Activated T-helper 1 cell treated with anti-CD3 and anti-CD28 coated beads, Interleukin-2, amount 50 U/mL, for 16 hours (primary cell): ENCODE data around the gene WIPF2.
A peak's percentile ranks its signal among the peaks of the same experiment; 100 is the strongest.

Experiments
- DNase-seq, 2 donors: peaks; one replicate each; pipeline ENCODE4 v3.0.0-alpha.2; 2020; ENCODE audit warnings: low read depth in 1 of 2, low spot score in 1 of 2

The WIPF2 gene

GRCh38 chr17:40312893-40313667 is 94.0 kb downstream of the WIPF2 start:
- no peak for DNase-seq

GRCh38 chr17:40313668-40314583 is 94.8 kb downstream of the WIPF2 start:
- DNase-seq: no peak

DNA sequence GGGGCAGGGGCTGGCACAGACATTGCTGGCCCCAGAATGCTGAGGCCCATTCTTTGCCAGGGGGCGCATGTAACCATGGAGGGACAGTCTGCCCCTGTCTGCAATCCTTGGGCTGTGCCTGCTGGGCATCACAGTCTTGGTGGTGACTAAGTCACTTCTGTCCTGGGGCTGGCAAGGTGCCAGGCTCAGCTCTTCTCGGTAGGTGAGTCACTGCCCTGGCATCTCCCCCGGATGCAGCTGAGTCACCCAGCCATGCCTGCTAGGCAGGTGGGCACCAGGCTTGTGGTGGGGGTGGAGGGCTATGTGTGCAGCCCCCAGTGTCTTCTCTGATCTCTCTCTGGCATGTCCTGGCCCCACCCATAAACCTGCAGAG is 95.5 kb downstream of the WIPF2 start:
- peak; percentile 82 to 86 for DNase-seq

GRCh38 chr17:40315206-40315605 is 96.1 kb downstream of the WIPF2 start:
- DNase-seq: no peak

- no peak for DNase-seq
These were observed 96.8 kb downstream of the WIPF2 start for GRCh38 chr17:40315678-40316570.

DNA sequence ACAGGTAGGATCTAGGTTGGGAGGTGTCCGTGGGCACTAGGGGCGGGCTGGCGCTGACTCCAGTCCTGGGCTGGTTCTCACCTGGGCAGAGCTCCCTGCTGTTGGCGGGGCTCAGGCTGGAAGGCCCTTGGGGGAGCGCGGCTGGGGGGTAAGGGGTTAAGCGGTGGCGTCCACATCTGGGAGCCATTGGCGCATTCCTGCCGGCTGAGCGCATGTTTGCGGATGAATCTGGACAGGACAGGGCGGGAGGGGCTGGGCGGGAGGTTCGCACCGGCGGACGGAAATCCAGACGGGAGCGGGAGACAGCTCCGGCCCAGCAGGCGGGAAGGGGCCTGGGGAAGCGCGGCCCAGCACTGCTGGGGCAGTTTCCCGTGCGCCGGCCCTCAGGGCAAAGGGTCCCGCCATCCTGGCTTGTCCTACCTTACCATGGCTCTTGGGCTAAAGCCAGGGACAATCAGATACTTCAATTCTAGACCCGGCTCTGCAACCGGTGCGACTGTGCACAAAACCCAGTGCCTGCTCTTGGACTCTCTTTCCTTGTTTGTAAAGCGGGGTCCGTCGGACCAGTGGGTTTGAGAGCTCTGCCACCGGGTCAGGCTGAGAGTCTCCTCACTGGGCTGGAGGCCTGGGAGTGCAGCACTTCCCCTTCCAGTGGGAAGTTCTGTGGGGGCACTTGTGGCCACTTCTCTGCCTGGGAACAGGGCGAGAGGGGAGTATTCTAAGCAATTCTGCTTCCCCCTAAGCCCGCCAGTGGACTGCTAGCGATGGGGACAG is 97.7 kb downstream of the WIPF2 start:
- DNase-seq: no peak

DNA sequence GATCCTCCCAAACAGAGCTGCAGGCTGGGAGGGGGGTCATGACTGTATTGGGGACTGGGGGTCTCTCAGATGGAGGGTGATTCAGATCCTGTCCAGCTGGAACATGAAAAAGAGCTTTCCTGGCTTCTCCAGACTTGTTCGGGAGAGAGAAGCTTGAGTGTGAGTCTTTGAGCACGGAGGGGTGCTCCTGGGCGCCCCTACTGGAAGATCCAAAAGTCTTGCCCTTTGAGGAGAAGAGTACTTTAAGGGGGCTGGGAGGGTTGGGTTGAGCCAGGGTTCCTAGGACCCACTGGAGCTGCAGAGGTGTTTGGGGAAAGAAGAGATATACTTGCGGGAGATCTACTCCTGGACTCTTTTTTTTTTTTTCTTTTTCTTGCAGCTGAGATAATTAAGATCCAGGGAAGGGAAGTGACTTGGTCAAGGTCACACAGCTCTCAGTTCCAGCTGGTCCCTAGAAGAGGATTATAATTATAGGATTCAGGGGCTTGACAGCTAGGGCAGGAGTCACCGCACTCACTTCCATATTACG is 98.3 kb downstream of the WIPF2 start:
- DNase-seq: no peak

DNA sequence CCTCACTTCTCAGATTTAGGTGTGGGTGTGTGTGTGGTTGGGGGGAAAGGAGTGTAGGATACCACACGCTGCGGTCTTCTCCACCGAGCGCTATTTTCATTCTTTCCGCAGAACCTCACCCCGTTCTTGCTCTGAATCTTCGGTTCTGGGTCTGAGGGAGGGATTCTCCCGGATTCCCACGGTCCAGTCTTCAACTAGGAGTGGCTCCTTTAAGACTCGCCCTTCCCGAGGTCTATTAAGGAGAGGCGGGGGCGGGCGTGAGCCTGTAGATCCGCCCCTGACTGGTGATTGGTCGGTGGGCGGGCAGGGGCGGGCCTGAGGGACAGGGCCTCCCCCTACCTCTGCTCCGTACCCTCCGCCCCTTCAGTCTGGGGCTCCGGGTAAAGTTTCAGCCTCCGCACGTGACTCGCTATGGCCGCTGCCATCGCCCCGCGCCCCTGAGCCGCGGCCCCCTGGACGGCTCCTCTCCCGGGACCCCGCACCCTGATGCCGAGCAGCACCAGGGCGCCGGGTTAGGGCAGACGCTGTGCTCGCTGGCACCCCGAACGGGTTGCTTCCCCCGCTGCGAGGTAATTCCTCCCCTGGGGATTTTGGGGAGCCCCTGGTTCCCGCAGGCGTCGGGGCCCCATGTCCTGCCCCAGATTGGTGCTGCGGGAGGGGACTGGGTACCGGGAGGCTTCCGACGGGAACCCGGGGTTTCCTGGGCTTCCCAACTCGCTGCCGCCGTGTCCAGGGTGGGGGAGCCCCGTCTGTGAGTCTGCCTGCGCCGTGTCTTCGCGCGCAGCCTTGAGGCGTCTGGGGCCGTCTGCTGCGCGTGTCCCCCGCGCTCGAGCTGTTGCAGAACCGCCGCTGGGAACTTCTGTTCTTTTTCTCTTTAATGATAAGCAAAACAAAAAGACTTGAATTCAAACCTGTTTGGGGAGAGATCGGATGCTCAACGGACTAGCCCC is 99.1 kb downstream of the WIPF2 start:
- peak; percentile 82 to 88 for DNase-seq

DNA sequence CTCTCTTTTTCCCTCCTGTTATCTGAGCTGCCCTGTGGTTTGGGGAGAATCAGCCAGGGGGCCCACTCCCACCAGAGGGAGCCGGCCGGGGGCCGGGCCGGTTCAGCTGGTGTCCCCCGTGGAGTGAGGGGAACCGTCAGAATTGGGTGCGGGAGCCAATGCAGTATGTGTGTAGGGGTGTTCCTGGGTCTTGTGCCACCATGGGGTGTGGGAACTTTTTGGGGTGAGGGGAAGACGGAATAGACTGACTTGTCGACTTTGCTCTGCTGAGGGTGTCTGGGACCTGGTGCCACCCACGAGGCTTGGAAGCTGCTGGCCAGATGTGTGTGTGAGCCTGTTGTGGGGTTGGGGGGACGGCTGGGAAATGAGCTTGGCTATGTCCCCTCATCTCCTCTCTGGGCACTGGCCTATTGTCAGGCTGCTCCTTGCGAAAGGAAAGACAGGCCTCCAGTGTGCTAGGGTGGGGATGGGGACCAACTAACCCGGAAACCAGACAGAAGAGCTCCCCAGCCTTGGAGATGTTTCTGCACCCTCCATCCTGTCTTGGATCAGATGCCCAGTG is 99.8 kb downstream of the WIPF2 start:
- DNase-seq: no peak

- DNase-seq: peak; percentile 67 to 69
These were observed 100.8 kb downstream of the WIPF2 start for GRCh38 chr17:40319651-40320540.

DNA sequence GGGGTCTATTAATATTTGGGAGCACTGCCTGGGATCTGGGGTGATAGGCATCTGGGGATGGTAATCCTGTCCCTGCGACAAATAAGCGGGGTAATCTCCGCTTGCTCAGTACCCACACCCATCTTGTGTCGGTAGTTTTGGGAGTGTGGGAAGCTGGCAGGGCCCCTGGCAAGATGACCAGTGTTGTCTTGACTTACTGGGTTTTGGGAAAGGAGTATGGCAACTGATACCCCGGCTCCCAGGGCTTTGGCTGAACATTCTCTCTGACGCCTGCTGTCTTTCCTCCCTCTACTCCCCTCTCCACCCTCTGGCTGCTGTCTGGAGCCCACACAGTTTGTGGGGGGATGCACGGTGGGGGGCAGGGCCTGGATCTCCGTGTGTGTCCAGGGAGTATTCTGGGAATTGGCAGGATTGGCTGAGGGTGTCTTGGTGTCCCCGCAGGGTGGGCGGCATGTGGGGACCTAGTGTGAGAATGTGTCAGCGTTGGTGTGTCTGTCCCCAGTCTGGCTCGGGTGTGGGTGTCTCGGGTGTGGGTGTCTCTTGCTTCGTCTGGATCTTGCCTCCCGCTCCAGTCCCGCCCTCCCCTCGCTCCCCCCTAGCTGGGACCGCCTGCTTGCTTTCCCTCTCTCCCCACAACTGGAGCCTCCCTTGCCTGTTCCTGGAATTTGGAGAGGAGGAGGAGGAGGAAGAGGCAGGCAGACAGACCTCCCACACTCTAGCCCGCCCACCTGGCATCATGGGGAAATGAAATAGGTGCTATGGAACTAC is 101.8 kb downstream of the WIPF2 start:
- no peak for DNase-seq

GRCh38 chr17:40321524-40321929 is 102.4 kb downstream of the WIPF2 start:
- no peak for DNase-seq

DNA sequence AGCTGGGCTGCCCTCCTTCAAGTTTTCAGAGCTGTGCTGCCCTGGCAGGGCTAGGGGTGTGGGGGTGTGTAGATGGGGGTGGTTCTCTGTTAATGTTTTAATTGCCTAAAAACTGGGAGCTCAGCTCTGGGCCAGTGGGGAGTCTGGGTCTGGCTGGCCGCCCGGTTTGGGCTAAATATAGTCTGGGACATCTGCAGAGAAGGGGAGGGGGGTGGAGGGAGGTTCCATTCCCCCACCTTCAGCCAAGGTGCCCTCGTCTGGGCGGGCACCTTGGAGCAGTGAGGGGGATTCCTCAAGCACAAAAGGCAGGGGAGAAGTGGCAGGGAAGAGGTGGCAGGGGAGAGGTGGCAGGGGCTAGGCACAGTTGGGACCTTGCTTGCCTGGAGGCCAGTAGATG is 102.9 kb downstream of the WIPF2 start:
- DNase-seq: no peak

- peak; percentile 69 to 76 for DNase-seq
These were observed 103.5 kb downstream of the WIPF2 start for GRCh38 chr17:40322358-40323315.

DNA sequence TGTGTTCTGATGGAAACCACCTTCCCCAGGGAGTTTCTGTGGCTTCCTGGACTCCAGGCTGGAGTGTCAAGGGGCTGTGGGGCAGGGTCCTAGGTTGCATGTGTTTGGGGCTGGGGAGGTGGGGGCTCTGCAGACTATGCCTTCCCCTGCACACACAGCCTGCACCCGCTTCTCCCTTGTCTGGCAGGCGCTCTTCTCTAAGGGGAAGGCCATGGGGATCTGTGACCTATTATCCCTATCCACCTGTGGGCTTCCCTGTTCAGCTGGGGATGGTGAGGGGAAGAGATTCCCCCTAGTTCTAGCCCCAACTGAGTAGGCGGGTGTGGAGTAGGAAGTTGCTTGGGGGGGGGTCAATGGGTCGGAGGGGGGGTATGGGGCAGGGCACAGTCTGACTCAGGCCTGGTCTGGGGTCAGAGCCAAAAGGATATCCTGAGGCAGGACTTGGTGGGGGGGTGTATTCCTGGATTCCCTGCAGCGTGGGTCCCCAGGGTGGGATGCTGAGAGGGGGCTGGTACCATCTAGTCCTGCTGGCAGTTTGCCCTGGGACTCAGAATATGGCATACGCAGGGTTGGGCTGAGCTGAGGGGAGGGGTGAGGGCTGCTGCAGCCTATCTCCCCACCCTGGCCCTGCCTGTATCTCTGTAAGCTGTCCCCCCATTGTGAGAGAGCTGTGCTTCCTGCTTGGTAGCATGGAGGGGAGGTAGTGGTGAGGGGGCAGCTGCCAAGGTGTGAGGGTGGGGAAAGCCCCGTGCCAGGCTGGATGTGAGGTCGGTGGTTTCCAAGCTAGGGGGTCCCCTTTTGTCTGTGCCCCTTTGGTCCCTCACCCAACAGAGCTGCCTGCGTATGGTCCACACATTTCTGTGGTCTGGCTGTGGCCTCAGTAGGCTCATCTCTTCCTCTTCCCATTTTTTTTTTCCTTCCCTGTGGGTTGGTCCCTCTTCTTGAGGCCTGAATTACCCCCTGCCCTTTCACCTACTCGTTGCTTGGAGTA is 104.6 kb downstream of the WIPF2 start:
- DNase-seq: peak in 1 of 2 donors; percentile 67
